ENCODE measurements around the gene PMCH.

GRCh38 chr12:102220736-102221135 lies 23.1 kb upstream of the PMCH start:
- no peak for TF ChIP-seq POLR2AphosphoS5 (IDR thresholded peaks at IDR 0.05; ENCODE audit: low read length)
- TF ChIP-seq MAX (IDR thresholded peaks at IDR 0.05; ENCODE audit: low read depth, low read length) = no peak
- TF ChIP-seq CTCF (IDR thresholded peaks at IDR 0.05 in 2 of 3, conservative IDR thresholded peaks at IDR 0.05 in 1 of 3; ENCODE audit: control insufficient read depth in 2 of 3, extremely low read depth in 1 of 3, insufficient read depth in 1 of 3, low read depth in 3 of 3, low read length in 3 of 3) = no peak
- TF ChIP-seq POLR2A (IDR thresholded peaks at IDR 0.05; ENCODE audit: low read depth, low read length) = no peak
- no peak for TF ChIP-seq EP300 (IDR thresholded peaks at IDR 0.05; ENCODE audit: borderline replicate concordance in 1 of 2, control insufficient read depth in 1 of 2, low read depth in 2 of 2, low read length in 2 of 2)
- no peak for TF ChIP-seq TARDBP (IDR thresholded peaks at IDR 0.05; ENCODE audit: borderline replicate concordance)
- TF ChIP-seq SKIL (IDR thresholded peaks at IDR 0.05; ENCODE audit: low read depth, poor library complexity, severe bottlenecking) = no peak
- TF ChIP-seq SREBF1 (IDR thresholded peaks at IDR 0.05; ENCODE audit: low read length) = no peak
- no peak for TF ChIP-seq REST (IDR thresholded peaks at IDR 0.05; ENCODE audit: low read depth, low read length)
- TF ChIP-seq NBN (IDR thresholded peaks at IDR 0.05) = no peak
